NCI-H1417 treated with DMSO at 0.1 percent for 48 hours (cell line): ENCODE measurements around the gene ZKSCAN2.
A peak's percentile ranks its signal among the peaks of the same experiment; 100 is the strongest.

Source experiments
- DNase-seq: peaks from one replicate; lab custom pipeline; 2025; lab: John Stamatoyannopoulos, UW

Gene ZKSCAN2

DNA sequence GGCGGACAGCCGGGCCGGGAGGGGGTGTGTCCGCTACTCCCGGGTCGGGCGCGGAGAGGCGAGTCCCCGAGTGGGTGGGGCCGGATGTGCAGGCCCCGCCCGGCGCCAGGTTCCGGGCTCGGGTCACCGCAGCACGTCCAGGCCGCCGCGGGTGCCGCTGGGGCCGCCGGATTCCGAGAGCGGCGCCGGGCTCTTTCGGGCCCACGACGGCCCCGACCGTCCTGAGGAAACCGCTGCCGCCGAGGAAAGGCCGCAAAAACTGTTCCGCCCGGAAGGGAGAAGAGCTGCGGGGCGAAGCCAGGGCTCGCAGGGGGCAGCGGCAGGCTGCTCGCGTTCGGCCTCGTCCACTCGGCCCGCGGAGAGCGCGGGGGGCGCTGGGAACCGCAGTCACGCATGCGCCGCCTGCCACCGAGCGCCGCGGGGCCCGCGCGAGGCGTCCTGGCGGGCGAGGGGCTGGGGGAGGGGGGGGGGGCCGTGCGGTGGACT lies at the start of gene ZKSCAN2:
Gene ZKSCAN2 (minus strand): TSS at position 376 of the 486 bp plus-strand sequence. CDS start 718 bp downstream, outside the sequence.
- DNase-seq = peak; percentile 79

- no peak for DNase-seq
These were observed 42.3 kb upstream of the ZKSCAN2 start for GRCh38 chr16:25299792-25300590.

- no peak for DNase-seq
These were observed 40.7 kb upstream of the ZKSCAN2 start for GRCh38 chr16:25298165-25298872.

DNA sequence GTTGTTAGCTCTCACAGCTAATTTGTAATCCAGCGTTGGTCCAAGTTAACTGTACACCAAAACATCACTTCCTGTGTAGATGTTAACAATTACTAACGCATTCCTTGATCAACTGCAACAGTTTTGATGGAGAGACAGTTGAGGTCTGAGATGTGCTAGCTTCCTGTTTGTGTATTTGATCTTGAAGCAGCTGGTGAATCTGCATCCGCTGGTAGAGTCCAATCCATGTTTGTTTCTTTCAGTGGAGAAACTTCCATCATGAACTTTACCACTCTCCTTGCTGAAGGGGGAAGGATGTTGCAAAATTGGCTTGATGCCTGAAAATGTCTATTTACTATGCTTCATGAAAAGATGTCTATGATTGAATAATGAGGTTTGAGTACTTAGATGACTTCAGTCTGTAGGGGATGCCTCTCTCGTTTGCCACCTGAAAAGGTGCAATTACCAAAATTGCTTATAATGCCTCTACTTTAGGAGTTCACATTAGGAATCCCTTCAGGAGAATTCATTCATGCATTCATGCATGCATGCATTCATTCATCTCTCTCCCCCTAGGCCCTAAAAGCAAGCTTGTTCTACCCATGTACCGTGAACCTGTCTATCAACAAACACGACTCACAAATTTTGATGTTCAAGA lies 39.6 kb upstream of the ZKSCAN2 start:
- DNase-seq = no peak

DNA sequence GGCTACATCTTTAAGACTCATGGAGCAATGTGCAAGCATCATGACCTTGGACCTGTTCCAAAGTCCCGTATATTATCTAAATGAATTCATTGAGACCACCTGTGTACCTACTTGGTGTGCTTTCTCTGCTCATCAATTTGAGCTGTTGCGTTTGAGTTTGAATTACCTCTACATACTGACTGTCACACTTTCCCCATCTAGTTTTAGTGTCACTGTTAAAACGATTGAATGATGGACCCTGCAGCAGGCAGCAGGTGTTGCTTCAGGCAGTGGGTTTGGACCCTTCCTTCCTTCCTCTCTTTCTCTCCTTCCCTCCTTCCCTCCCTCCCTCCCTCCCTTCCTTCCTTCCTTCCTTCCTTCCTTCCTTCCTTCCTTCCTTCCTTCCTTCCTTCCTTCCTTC lies 33.9 kb upstream of the ZKSCAN2 start:
- no peak for DNase-seq

DNA sequence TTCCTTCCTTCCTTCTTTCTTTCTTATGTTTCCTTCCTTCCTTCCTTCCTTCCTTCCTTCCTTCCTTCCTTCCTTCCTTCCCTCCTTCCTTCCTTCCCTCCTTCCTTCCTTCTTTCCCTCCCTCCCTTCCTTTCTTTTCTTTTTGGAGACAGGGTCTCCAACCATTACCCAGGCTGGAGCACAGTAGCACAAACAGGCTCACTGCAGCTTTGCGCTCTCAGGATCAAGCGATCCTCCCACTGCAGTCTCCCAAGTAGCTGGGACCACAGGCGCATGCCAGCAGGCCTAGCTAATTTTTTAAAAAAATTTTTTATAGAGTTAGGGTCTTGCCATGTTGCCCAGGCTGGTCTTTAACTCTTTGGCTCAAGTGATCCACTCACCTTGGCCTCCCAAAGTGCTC lies 31.8 kb upstream of the ZKSCAN2 start:
- DNase-seq = no peak

- no peak for DNase-seq
These were observed 21.8 kb upstream of the ZKSCAN2 start for GRCh38 chr16:25279491-25279890.

- DNase-seq = no peak
These were observed 13.8 kb upstream of the ZKSCAN2 start for GRCh38 chr16:25271421-25271820.

GRCh38 chr16:25270577-25270976 lies 12.9 kb upstream of the ZKSCAN2 start:
- DNase-seq = peak; percentile 35

- no peak for DNase-seq
These were observed 12.2 kb upstream of the ZKSCAN2 start for GRCh38 chr16:25269879-25270278.

GRCh38 chr16:25265968-25266367 lies 8.3 kb upstream of the ZKSCAN2 start:
- DNase-seq = no peak

DNA sequence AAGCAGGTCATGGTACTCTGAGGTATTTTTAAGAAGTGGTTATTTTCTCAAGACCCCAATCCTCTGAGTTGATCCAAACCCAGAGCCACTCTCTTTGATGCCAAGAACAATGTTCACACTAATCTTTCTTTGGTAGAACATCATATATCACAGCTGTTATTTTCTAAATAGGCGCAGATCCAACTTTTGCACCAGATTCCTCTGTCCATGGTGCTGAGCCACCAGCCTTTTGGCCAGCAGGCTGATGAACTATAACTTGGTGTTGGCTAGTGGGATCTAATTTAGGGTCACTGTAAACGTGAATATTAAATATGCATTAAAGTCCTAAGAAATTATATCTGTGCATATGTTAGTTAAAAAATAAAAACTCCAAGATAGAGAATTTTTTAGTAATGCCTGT lies 7.0 kb upstream of the ZKSCAN2 start:
- no peak for DNase-seq

DNA sequence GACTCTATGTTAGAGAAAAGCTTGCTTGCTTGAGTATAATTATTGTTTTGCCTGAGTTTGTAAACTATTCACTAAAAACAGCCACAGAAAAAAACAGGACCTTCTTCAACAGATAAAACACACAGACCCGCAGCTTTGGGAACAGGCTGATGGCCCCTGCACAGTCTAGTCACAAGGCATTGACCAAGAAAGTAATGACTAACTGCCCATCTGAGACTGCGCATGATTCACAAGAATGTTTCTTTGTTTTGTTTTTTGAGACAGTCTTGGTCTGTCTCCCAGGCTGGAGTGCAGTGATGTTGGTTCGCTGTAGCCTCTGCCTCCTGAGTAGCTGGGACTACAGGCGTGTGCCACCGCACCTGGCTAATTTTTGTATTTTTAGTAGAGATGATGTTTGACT lies 2.8 kb upstream of the ZKSCAN2 start:
- no peak for DNase-seq

DNA sequence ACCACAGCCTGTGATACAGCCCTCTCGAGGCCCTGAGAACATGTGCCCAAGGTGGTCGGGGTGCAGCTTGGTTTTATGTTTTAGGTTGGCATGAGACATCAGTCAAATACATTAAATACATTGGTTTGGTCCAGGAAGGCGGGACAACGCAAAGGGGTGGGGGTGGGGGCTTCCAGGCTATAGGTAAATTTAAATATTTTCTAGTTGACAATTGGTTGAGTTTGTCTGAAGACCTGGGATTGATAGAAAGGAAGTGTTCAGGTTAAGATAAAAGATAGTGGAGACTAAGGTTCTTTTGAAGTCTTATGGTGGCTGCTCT lies 1.2 kb upstream of the ZKSCAN2 start:
- DNase-seq = no peak

DNA sequence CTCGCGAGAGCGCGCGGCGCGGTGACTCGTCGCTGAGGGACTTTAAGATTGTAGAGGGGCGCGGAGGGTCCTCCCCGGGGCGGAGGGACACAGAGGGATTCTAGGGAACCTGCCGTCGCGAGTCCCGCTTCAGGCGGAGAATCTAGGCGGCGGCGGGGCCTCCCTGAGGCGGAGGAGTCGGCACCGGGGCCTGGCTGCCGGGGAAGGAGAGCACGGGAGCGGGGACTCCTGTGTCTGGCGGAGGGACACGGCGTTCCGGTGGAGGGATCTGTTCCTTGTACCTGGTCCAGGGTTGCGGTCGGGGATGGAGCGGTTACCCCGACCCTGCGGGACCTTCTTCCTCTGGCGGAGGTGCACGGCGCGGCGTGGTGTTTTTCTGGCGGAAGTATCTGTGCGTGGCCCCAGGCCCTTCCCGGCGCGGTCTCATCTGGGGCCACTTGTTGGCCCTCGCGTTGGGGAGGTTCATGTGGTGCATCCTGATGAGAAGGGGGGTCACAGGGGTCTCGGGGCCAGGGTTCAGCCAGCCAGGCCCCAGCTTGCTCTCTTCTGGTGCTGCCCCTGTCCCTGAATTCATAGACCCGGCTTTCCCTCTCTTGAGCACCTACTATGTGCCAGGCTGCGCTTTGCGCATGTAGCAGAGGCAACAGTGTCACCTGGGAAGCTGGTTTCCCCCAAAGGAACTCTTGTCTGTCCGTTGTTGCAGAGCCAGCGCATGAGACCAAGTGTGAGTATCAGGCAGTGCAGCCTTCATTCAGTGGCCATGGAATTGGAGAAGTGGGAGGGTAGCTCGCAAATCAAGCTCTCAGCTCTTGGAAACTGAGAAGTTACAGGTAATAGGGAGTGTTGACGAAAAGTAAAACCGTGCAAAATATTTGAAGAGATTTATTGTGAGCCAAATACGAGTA lies 563 bp upstream of the ZKSCAN2 start:
- DNase-seq = peak; percentile 79

GRCh38 chr16:25256695-25257469 lies 763 bp downstream of the ZKSCAN2 start:
- DNase-seq = no peak

DNA sequence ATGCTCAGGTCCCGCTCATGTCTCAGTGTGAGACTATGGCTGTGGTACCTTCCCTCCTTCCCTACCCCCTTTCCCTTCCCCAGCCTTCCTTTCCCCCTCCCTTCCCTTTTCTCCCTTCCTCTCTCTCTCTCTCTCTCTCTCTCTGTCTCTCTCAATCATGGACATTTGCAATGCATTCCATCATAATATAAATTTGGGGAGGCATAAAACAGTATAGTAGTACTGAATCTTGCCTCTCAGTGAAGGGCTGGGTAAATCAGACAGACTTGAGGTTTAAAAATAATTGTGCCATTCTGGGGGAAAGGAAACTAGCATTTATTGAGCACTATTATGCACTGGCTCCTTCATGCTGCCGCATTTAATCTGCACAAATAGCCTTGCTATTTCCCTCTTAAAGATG lies 4.3 kb downstream of the ZKSCAN2 start:
- no peak for DNase-seq

DNA sequence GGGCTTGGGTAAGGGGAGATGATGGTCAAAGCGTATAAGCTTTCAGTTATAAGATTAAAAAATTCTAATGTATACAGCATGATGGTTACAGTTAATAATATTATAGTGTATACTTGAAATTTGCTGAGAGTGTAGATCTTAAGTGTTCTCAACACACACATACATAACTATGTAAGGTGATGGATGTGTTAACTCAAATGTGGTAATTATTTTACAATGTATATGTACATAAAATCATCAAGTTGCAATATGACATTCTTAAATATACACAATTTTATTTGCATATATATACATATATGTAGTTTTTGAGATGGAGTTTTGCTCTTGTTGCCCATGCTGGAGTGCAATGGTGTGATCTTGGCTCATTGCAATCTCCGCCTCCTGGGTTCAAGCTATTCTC lies 7.2 kb downstream of the ZKSCAN2 start:
- no peak for DNase-seq

- no peak for DNase-seq
These were observed 21.7 kb downstream of the ZKSCAN2 start for GRCh38 chr16:25235991-25236390.

DNA sequence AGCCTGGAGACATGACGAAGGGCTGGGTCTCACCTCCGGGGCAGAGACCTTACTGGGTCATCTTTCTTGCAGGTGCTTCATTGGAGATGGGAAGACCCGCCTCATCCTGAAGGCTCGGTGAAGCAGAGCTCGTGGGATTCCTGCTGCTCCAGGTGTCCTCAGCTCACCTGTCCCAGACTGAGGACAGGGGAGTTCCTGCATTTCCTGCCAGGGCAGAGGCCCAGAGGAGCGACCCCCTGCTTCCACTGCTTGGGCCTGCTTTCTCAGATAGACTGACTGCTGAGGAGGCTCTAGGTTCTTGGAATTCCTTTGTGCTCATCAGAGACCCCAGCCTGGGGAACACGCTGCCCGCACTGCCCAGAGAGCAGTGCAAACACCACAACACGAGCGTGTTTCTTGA lies 29.3 kb downstream of the ZKSCAN2 start:
- no peak for DNase-seq

GRCh38 chr16:25224731-25225319 lies 32.8 kb downstream of the ZKSCAN2 start:
- DNase-seq = no peak
